ENCODE data around the gene KLC1. TPM values are rescaled to one million over a fixed set of nuclear protein-coding genes. Genes with fewer than 3 reads are reported as not detected.

Gene KLC1
- total RNA-seq, 2 donors from 2014 or later: 185 to 201 TPM

DNA sequence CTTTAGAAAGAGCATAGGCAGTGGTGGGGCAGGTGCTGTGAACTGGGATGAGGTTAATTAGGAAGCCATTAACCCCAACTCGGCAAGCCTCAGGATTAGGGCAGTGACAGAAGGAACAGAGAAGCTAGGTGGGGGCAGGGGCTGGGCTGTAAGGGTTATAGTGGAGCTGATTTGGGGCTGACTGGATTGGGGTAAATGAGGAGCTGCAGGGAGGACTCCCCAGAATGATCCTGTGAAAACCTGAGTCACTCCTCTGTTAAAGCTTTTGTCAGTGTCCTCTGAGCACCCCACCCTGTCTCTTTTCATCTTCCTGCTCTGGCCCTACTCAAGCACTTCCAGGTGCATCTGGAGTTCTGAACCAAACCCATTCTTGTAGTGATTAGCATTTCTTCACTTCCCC is 4.4 kb downstream of the KLC1 start:
- Histone ChIP-seq H3K36me3 (no peaks in the 10 kb centered on the region), H3K4me3 (no peak overlapping the region), H3K9me3 (no peaks in the 10 kb centered on the region), H3K4me1 (peaks cover 0 to 80% of the 10 kb centered on the region in 2 donors), H3K27me3 (no peaks in the 10 kb centered on the region), H3K27ac (no peak overlapping the region)
- TF ChIP-seq, protein P1, sequence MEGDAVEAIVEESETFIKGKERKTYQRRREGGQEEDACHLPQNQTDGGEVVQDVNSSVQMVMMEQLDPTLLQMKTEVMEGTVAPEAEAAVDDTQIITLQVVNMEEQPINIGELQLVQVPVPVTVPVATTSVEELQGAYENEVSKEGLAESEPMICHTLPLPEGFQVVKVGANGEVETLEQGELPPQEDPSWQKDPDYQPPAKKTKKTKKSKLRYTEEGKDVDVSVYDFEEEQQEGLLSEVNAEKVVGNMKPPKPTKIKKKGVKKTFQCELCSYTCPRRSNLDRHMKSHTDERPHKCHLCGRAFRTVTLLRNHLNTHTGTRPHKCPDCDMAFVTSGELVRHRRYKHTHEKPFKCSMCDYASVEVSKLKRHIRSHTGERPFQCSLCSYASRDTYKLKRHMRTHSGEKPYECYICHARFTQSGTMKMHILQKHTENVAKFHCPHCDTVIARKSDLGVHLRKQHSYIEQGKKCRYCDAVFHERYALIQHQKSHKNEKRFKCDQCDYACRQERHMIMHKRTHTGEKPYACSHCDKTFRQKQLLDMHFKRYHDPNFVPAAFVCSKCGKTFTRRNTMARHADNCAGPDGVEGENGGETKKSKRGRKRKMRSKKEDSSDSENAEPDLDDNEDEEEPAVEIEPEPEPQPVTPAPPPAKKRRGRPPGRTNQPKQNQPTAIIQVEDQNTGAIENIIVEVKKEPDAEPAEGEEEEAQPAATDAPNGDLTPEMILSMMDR (IDR thresholded peaks at IDR 0.05): no peak
- no peak for DNase-seq (ENCODE audit: low spot score)

DNA sequence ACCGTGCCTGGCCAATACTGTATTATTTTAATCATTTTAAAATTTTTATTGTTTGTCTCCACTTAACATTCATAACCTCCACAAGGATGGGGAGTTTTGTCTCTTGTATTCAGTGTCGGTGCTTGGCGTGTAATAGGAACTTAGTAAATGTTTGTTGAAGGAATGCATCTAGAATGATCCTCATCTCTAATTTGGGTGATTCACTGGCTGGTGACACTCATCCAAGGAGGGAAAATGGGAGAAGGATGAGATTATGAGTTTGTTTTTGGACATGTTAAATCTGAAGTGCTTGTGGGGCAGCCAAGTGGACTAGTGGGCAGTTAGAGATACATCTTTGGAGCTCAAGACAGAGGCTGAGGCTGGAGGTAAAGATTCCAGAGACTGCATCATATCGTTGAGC is 5.1 kb downstream of the KLC1 start:
- H3K4me3 ChIP-seq: no peak overlapping the region
- H3K27ac ChIP-seq: peak overlapping the region in 1 of 2 donors; percentile 10
- TF ChIP-seq, protein P1 (IDR thresholded peaks at IDR 0.05): no peak
- H3K9me3 ChIP-seq: no peaks in the 10 kb centered on the region
- no peaks in the 10 kb centered on the region for H3K27me3 ChIP-seq
- peaks cover 0 to 85% of the 10 kb centered on the region in 2 donors for H3K4me1 ChIP-seq
- no peak for DNase-seq (ENCODE audit: low spot score)
- H3K36me3 ChIP-seq: no peaks in the 10 kb centered on the region

DNA sequence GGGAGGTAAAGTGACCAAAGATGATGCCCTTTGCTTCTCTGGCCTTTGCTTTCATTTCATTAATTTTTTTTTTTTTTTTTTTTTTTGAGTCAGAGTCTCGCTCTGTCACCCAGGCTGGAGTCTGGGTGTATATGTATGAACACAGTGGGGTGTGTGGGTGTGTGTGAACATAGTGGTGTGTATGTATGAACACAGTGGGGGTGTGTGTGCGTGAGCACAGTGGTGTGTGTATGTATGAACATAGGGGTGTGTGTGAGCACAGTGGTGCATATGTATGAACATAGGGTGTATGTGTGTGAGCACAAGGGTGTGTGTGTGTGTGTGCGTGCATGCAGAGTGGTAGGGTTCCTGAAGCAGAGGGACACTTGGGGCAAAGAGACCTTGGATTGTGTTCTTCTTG is 9.6 kb downstream of the KLC1 start:
- no peak for DNase-seq (ENCODE audit: low spot score)
- no peak overlapping the region for H3K27ac ChIP-seq
- peaks cover 0 to 60% of the 10 kb centered on the region in 2 donors for H3K4me1 ChIP-seq

DNA sequence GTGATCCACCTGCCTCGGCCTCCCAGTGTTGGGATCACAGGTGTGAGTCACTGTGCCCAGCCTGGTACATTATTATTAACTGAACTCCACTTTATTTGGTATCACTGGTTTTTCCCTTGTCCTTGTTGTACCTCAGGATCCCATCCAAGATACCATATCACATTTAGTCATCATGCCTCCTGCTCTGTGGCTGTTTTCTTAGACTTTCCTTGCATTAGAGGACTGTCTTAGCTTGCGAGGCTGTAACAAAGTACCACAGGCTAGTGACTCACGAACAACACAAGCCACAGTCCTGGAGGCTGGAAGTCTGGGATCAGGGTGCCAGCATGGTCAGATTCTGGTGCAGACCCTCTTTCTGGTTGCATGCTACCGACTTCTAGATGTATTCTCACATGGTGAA is 12.2 kb downstream of the KLC1 start:
- Histone ChIP-seq H3K27me3 (no peaks in the 10 kb centered on the region), H3K9me3 (no peaks in the 10 kb centered on the region), H3K4me1 (peaks cover 0 to 35% of the 10 kb centered on the region in 2 donors), H3K27ac (no peak overlapping the region), H3K36me3 (no peaks in the 10 kb centered on the region), H3K4me3 (no peak overlapping the region)
- DNase-seq (ENCODE audit: low spot score): no peak
- TF ChIP-seq, protein P1 (IDR thresholded peaks at IDR 0.05): no peak

More for the DNA sequence above, 9.6 kb downstream of the KLC1 start:
- H3K27me3 ChIP-seq: no peaks in the 10 kb centered on the region
- no peak overlapping the region for H3K4me3 ChIP-seq
- no peaks in the 10 kb centered on the region for H3K36me3 ChIP-seq
- TF ChIP-seq, protein P1 (IDR thresholded peaks at IDR 0.05): no peak
- H3K9me3 ChIP-seq: no peaks in the 10 kb centered on the region

DNA sequence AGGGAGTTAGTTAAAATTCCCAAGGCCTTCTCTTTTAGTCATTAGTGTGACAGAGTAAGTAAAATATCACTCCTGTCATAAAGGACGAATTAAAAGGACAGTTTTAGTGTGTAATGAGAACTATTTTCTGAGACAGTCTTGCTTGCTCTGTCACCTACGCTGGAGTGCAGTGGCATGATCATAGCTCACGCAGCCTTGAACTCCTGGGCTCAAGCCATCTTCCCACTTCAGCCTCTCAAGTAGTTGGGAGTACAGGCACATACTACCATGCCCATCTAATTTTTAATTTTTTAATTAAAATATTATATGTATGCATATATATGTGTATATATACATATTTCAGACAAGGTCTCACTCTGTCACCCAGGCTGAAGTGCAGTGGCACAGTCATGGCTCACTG is 17.2 kb downstream of the KLC1 start:
- TF ChIP-seq, protein P1 (IDR thresholded peaks at IDR 0.05): no peak
- peaks cover 0 to 6% of the 10 kb centered on the region in 2 donors for H3K4me1 ChIP-seq
- no peak overlapping the region for H3K27ac ChIP-seq
- peaks cover 4% of the 10 kb centered on the region for H3K36me3 ChIP-seq
- no peak overlapping the region for H3K4me3 ChIP-seq
- no peaks in the 10 kb centered on the region for H3K27me3 ChIP-seq
- DNase-seq (ENCODE audit: low spot score): no peak
- no peaks in the 10 kb centered on the region for H3K9me3 ChIP-seq

DNA sequence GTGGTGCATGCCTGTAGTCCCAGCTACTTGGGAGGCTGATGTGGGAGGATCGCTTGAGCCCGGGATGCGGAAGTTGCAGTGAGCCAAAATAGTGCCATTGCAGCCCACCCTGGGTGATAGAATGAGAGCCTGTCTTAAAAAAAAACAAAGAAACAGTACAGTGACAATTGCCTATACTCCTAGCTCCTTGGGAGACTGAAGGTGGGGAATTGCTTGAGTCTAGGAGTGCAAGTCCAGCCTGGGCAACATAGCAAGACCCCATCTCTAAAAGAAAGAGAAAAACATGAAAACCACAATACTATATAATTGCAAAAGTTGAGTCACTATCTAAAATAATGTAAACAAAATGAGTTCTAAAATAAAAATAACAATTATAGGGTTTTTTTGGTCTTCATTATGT is 20.0 kb downstream of the KLC1 start:
- DNase-seq (ENCODE audit: low spot score): no peak
- peaks cover 0 to 29% of the 10 kb centered on the region in 2 donors for H3K4me1 ChIP-seq
- peaks cover 4% of the 10 kb centered on the region for H3K36me3 ChIP-seq
- H3K27me3 ChIP-seq: no peaks in the 10 kb centered on the region
- no peaks in the 10 kb centered on the region for H3K9me3 ChIP-seq
- TF ChIP-seq, protein P1 (IDR thresholded peaks at IDR 0.05): no peak
- no peak overlapping the region for H3K4me3 ChIP-seq
- no peak overlapping the region for H3K27ac ChIP-seq

Data from right atrium auricular region (tissue), 2 donors.